GM12878 (cell line): ENCODE results near the gene STK16. TPM values are rescaled to one million over a fixed set of nuclear protein-coding genes. Genes with fewer than 3 reads are reported as not detected.

ENCODE experiments used
- ATAC-seq: fragments of 200-7000 bp; cut with Tn5 transposase; 3 replicates; pipeline ENCODE4 v1.9.1; 2020; ENCODE audit warnings: mild to moderate bottlenecking, moderate library complexity
- BruUV-seq: library from RNA; stranded (reverse); fragments of 400-500 nt; replicated peaks from 2 replicates; lab custom pipeline; 2021; lab: Mats Ljungman, UMichigan
- CTCF ChIA-PET: fragments of 300-600 bp; sonication (Branson Sonifier 250); formaldehyde crosslinking; extraction: SDS; loops from one replicate; lab custom pipeline; 2021; ENCODE audit warnings: inconsistent platforms; lab: Yijun Ruan, JAX
- POLR2A ChIA-PET: fragments of 350-600 bp; formaldehyde crosslinking; extraction: SDS; loops from one replicate; lab custom pipeline; 2021; ENCODE audit warnings: inconsistent platforms; lab: Charles Lee
- RAD21 ChIA-PET: fragments of 300-600 bp; sonication (Branson Sonifier 250); formaldehyde crosslinking; loops from one replicate; lab custom pipeline; 2023; ENCODE audit warnings: antibody characterized with exemption; ENCODE audit not compliant: unreplicated experiment; lab: Charles Lee
- SMC1A ChIA-PET: fragments of 300-600 bp; sonication (Branson Sonifier 250); formaldehyde crosslinking; loops from one replicate; lab custom pipeline; 2023; ENCODE audit not compliant: unreplicated experiment, uncharacterized antibody; lab: Charles Lee
- DNase-seq: peaks from one replicate; pipeline ENCODE4 v3.0.0-alpha.2; 2011; ENCODE audit warnings: low read depth, low spot score
- FAIRE-seq: peaks from 3 replicates; lab custom pipeline; 2011; peaks lifted over from hg19 to GRCh38; lab: Jason Lieb, UNC
- H2AFZ ChIP-seq: 2 replicates; pipeline ENCODE4 v1.6.0; 2011; ENCODE audit warnings: low read depth, low read length, control low read depth; ENCODE audit not compliant: control insufficient read depth
- H3K27ac ChIP-seq: 2 replicates; pipeline ENCODE4 v1.5.1; 2011; ENCODE audit warnings: control low read depth; ENCODE audit not compliant: control insufficient read depth, insufficient read depth
- H3K27me3 ChIP-seq, 2 experiments: replicated peaks in 1 of 2; 2 replicates each; pipeline versions ENCODE4 v1.6.0 to v1.6.1; 2011; ENCODE audit warnings: low read length in 1 of 2; ENCODE audit not compliant: control insufficient read depth in 2 of 2, insufficient read depth in 2 of 2
- H3K36me3 ChIP-seq, 2 experiments: 2 replicates each; pipeline ENCODE4 v1.5.1; 2011; ENCODE audit warnings: low read length in 1 of 2; ENCODE audit not compliant: control insufficient read depth in 2 of 2, insufficient read depth in 2 of 2
- H3K4me1 ChIP-seq: 2 replicates; pipeline ENCODE4 v1.6.1; 2011; ENCODE audit warnings: mild to moderate bottlenecking, low read length, moderate library complexity, mixed read lengths; ENCODE audit not compliant: control insufficient read depth, insufficient read depth
- H3K4me2 ChIP-seq: 2 replicates; pipeline ENCODE4 v1.6.0; 2011; ENCODE audit warnings: control low read depth; ENCODE audit not compliant: control insufficient read depth, insufficient read depth
- H3K4me3 ChIP-seq: fragments of 200-600 bp; sonication (generic); 2 replicates; pipeline ENCODE4 v1.5.1; 2016
- H3K79me2 ChIP-seq: 2 replicates; pipeline ENCODE4 v1.6.0; 2011; ENCODE audit warnings: low read length; ENCODE audit not compliant: control insufficient read depth, insufficient read depth
- H3K9ac ChIP-seq: 2 replicates; pipeline ENCODE4 v1.8.0; 2011; ENCODE audit warnings: low read length, control low read depth, mixed read lengths; ENCODE audit not compliant: control insufficient read depth, insufficient read depth
- H3K9me3 ChIP-seq: replicated peaks from 3 replicates; pipeline ENCODE4 v1.5.1; 2011; ENCODE audit warnings: mild to moderate bottlenecking, low read length; ENCODE audit not compliant: control insufficient read depth, insufficient read depth
- H4K20me1 ChIP-seq: 2 replicates; pipeline ENCODE4 v1.6.0; 2011; ENCODE audit not compliant: control insufficient read depth, insufficient read depth
- BACH1 ChIP-seq: fragments of 450-650 bp; IDR thresholded peaks from 2 replicates; pipeline ENCODE4 v1.6.1; 2017; ENCODE audit warnings: mild to moderate bottlenecking, borderline replicate concordance
- BCL11A ChIP-seq: IDR thresholded peaks from 2 replicates; pipeline ENCODE4 v1.6.1; 2011; ENCODE audit warnings: low read depth, low read length
- CREB1 ChIP-seq: IDR thresholded peaks from 2 replicates; pipeline ENCODE4 v1.6.1; 2012; ENCODE audit warnings: low read depth, mild to moderate bottlenecking, inconsistent platforms
- EGR1 ChIP-seq, 2 experiments: IDR thresholded peaks; 1 replicate in 1 of 2; 2 replicates in 1 of 2; pipeline ENCODE4 v1.6.1; 2011 to 2012; ENCODE audit warnings: low read depth in 2 of 2, low read length in 2 of 2, borderline replicate concordance in 1 of 2, mild to moderate bottlenecking in 1 of 2, moderate library complexity in 1 of 2
- MTA3 ChIP-seq: IDR thresholded peaks from 2 replicates; pipeline ENCODE4 v1.6.1; 2012; ENCODE audit warnings: low read length, inconsistent platforms, borderline replicate concordance
- MYB ChIP-seq: fragments of 150-350 bp; IDR thresholded peaks from 2 replicates; pipeline ENCODE4 v1.6.1; 2014; ENCODE audit warnings: mild to moderate bottlenecking, low read depth, low read length, borderline replicate concordance
- SIN3A ChIP-seq: IDR thresholded peaks from 2 replicates; pipeline ENCODE4 v1.6.1; 2012; ENCODE audit warnings: low read depth, low read length, improper control_type of control experiment
- SMARCA5 ChIP-seq: fragments of 450-650 bp; IDR thresholded peaks from 2 replicates; pipeline ENCODE4 v1.6.1; 2017; ENCODE audit warnings: mild to moderate bottlenecking
- SMC3 ChIP-seq: IDR thresholded peaks from 2 replicates; pipeline ENCODE4 v1.6.1; 2011; ENCODE audit warnings: low read length, improper control_type of control experiment, borderline replicate concordance
- SREBF2 ChIP-seq: IDR thresholded peaks from 2 replicates; pipeline ENCODE4 v1.6.1; 2012; ENCODE audit warnings: mild to moderate bottlenecking, low read length
- TARDBP ChIP-seq: IDR thresholded peaks from 2 replicates; pipeline ENCODE4 v1.6.1; 2016; ENCODE audit warnings: borderline replicate concordance
- TCF7 ChIP-seq: IDR thresholded peaks from 2 replicates; pipeline ENCODE4 v1.6.1; 2014; ENCODE audit warnings: antibody characterized with exemption, borderline replicate concordance
- WGBS: methylation state at CpG from one replicate; pipeline ENCODE4 v1.1.6; 2016; ENCODE audit warnings: low lambda C conversion rate; ENCODE audit not compliant: insufficient replicate concordance, insufficient coverage; ENCODE audit errors: missing lambda C conversion rate; 5-methylcytosine and 5-hydroxymethylcytosine counted together
- in situ Hi-C: fragments of 300-500 bp; cut with MboI; formaldehyde crosslinking; loops from 9 replicates; pipeline ENCODE4 v1.14.3; 2018; ENCODE audit warnings: mixed read lengths
- intact Hi-C: fragments of 100-400 bp; cut with micrococcal nuclease; formaldehyde crosslinking; loops from one replicate; pipeline ENCODE4 v1.14.2; 2022; ENCODE audit not compliant: unreplicated experiment
- polyA plus RNA-seq, 11 experiments: library from polyadenylated mRNA; depleted of rRNA in 4 of 11; unstranded in 6 of 11; stranded (reverse) in 5 of 11; fragments of >200 nt; fragmentation: Nextera tagmentation in 4 of 11; fragmentation: Illumina TruSeq in 1 of 11; extraction: Ambion mirVana in 4 of 11; extraction: Trizol in 1 of 11; gene quantifications; 1 replicate in 1 of 11; 2 replicates in 10 of 11; pipeline versions ENCODE4 v1.2.1 to v1.2.3, GENCODE V29; 2011 to 2016; ENCODE audit warnings: inconsistent platforms in 2 of 11, missing spikeins in 2 of 11, low read depth in 1 of 11
- total RNA-seq, 4 experiments: library from RNA; depleted of rRNA in 3 of 4; stranded (reverse); fragments of >200 nt in 3 of 4; fragmentation: Illumina TruSeq in 1 of 4; extraction: Trizol in 1 of 4; gene quantifications; 2 replicates each; pipeline versions ENCODE4 v1.2.1 to v1.2.3, GENCODE V29; 2013 to 2021
- TF ChIP-seq, protein P1 (sequence below): fragments of 150-350 bp; IDR thresholded peaks from 2 replicates; pipeline ENCODE4 v1.6.1; 2016; ENCODE audit warnings: low read depth, low read length
- TF ChIP-seq, protein P2 (sequence below): fragments of 450-650 bp; IDR thresholded peaks from 2 replicates; pipeline ENCODE4 v1.6.1; 2014; ENCODE audit warnings: mild to moderate bottlenecking
- TF ChIP-seq, protein P3 (sequence below): IDR thresholded peaks from 2 replicates; pipeline ENCODE4 v1.6.1; 2012; ENCODE audit warnings: improper control_type of control experiment, low read depth, low read length; ENCODE audit not compliant: insufficient replicate concordance

The STK16 gene
- total and polyA plus RNA-seq, 10 of the 15 experiments (the other 5 are each of a cell fraction or from before 2014, with no cell fraction given): 4.3 to 50.1 (median 17.9) TPM

DNA sequence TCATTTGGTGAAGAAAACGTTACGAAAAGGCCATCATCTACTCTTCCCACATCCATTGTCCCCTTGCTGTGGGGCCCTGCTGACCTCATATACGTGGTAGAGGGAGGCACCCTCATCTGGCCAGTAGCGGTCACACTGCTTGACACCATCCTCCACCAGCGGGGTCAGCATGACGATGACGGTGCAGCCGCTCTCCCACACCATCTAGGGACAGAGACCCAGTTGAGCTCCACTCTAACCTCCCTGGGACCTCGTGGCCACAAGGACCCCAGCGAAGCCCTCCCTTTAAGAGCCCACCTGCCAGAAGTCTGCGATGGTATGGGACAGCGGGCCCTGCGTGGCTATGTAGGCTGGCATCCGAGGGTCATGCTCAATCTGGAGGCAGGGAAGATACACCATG lies 50.9 kb downstream of the STK16 start:
- H3K79me2 ChIP-seq: no peaks in the 10 kb centered on the region
- WGBS: 62% methylated on average over 14 of the region's 14 CpGs
- H3K36me3 ChIP-seq: no peaks in the 10 kb centered on the region
- no peak overlapping the region for H3K4me3 ChIP-seq
- no peak for ATAC-seq
- CTCF ChIA-PET: interaction anchor here (1.1 to 10.9 kb wide), 25 partner anchors 9 to 316 kb away, joined by 3 to 257 read pairs (median 10); partner anchors contain the start of genes ANKZF1, ATG9A, CNPPD1 and DNAJB2
- no peak overlapping the region for H2AFZ ChIP-seq
- SMC1A ChIA-PET: interaction anchor here (0.7 to 6.0 kb wide), 9 partner anchors 16 to 142 kb away, joined by 3 to 96 read pairs (median 11); partner anchors contain the start of genes DNAJB2, GLB1L, NHEJ1 and SLC23A3
- no peak for FAIRE-seq
- H3K4me1 ChIP-seq: peaks cover 8% of the 10 kb centered on the region
- RAD21 ChIA-PET: interaction anchor here (1.3 to 6.5 kb wide), 7 partner anchors 17 to 141 kb away, joined by 4 to 78 read pairs (median 25); partner anchors contain the start of genes CNPPD1, DNAJB2, NHEJ1 and SLC23A3
- H3K4me2 ChIP-seq: no peak overlapping the region
- no peak overlapping the region for H3K9ac ChIP-seq
- DNase-seq: no peak
- no TSS peak for BruUV-seq
- H3K9me3 ChIP-seq: no peaks in the 10 kb centered on the region
- H4K20me1 ChIP-seq: no peaks in the 10 kb centered on the region
- peaks cover 0 to 6% of the 10 kb centered on the region in 2 experiments; a peak in 1 of 4 replicates for H3K27me3 ChIP-seq
- in situ Hi-C loops (loop anchor here (5.0 kb wide), 2 partner anchors 139 to 239 kb away; no protein-coding TSS in a partner anchor), intact Hi-C loops (loop anchor here (5.0 kb wide), 2 partner anchors 119 to 239 kb away; partner anchors contain the start of genes CNPPD1 and RETREG2)
- POLR2A ChIA-PET: interaction anchor here (1.7 to 3.7 kb wide), 7 partner anchors 18 to 137 kb away, joined by 8 to 50 read pairs (median 12); partner anchors contain the start of genes CNPPD1, DNAJB2, GLB1L and NHEJ1
- H3K27ac ChIP-seq: no peak overlapping the region
- TF ChIP-seq MTA3 (no peak), EGR1 (IDR thresholded peaks at IDR 0.05; ENCODE audit: borderline replicate concordance in 1 of 2, low read depth in 2 of 2, low read length in 2 of 2) (no peak), CREB1 (no peak), BACH1 (no peak), TARDBP (no peak), SMC3 (no peak), SIN3A (no peak), BCL11A (no peak), MYB (no peak), SMARCA5 (no peak), TCF7 (no peak), SREBF2 (no peak)
- TF ChIP-seq, protein P1, sequence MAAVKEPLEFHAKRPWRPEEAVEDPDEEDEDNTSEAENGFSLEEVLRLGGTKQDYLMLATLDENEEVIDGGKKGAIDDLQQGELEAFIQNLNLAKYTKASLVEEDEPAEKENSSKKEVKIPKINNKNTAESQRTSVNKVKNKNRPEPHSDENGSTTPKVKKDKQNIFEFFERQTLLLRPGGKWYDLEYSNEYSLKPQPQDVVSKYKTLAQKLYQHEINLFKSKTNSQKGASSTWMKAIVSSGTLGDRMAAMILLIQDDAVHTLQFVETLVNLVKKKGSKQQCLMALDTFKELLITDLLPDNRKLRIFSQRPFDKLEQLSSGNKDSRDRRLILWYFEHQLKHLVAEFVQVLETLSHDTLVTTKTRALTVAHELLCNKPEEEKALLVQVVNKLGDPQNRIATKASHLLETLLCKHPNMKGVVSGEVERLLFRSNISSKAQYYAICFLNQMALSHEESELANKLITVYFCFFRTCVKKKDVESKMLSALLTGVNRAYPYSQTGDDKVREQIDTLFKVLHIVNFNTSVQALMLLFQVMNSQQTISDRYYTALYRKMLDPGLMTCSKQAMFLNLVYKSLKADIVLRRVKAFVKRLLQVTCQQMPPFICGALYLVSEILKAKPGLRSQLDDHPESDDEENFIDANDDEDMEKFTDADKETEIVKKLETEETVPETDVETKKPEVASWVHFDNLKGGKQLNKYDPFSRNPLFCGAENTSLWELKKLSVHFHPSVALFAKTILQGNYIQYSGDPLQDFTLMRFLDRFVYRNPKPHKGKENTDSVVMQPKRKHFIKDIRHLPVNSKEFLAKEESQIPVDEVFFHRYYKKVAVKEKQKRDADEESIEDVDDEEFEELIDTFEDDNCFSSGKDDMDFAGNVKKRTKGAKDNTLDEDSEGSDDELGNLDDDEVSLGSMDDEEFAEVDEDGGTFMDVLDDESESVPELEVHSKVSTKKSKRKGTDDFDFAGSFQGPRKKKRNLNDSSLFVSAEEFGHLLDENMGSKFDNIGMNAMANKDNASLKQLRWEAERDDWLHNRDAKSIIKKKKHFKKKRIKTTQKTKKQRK: no peak
- TF ChIP-seq, protein P2, sequence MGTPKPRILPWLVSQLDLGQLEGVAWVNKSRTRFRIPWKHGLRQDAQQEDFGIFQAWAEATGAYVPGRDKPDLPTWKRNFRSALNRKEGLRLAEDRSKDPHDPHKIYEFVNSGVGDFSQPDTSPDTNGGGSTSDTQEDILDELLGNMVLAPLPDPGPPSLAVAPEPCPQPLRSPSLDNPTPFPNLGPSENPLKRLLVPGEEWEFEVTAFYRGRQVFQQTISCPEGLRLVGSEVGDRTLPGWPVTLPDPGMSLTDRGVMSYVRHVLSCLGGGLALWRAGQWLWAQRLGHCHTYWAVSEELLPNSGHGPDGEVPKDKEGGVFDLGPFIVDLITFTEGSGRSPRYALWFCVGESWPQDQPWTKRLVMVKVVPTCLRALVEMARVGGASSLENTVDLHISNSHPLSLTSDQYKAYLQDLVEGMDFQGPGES: no peak
- TF ChIP-seq, protein P3, sequence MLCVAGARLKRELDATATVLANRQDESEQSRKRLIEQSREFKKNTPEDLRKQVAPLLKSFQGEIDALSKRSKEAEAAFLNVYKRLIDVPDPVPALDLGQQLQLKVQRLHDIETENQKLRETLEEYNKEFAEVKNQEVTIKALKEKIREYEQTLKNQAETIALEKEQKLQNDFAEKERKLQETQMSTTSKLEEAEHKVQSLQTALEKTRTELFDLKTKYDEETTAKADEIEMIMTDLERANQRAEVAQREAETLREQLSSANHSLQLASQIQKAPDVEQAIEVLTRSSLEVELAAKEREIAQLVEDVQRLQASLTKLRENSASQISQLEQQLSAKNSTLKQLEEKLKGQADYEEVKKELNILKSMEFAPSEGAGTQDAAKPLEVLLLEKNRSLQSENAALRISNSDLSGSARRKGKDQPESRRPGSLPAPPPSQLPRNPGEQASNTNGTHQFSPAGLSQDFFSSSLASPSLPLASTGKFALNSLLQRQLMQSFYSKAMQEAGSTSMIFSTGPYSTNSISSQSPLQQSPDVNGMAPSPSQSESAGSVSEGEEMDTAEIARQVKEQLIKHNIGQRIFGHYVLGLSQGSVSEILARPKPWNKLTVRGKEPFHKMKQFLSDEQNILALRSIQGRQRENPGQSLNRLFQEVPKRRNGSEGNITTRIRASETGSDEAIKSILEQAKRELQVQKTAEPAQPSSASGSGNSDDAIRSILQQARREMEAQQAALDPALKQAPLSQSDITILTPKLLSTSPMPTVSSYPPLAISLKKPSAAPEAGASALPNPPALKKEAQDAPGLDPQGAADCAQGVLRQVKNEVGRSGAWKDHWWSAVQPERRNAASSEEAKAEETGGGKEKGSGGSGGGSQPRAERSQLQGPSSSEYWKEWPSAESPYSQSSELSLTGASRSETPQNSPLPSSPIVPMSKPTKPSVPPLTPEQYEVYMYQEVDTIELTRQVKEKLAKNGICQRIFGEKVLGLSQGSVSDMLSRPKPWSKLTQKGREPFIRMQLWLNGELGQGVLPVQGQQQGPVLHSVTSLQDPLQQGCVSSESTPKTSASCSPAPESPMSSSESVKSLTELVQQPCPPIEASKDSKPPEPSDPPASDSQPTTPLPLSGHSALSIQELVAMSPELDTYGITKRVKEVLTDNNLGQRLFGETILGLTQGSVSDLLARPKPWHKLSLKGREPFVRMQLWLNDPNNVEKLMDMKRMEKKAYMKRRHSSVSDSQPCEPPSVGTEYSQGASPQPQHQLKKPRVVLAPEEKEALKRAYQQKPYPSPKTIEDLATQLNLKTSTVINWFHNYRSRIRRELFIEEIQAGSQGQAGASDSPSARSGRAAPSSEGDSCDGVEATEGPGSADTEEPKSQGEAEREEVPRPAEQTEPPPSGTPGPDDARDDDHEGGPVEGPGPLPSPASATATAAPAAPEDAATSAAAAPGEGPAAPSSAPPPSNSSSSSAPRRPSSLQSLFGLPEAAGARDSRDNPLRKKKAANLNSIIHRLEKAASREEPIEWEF: no peak
